GM18519 (cell line): ENCODE results near the gene MCTS1.
A peak's percentile ranks its signal among the peaks of the same experiment; 100 is the strongest.
"Not testable (repeated sequence)": the region's sequence is repeated elsewhere in the genome, so short reads cannot be mapped to it uniquely, and the experiment has no call there.

Experiments
- ATAC-seq: cut with Tn5 transposase; IDR thresholded peaks from one replicate; pipeline ENCODE4 v1.9.1; 2021; ENCODE audit warnings: mild to moderate bottlenecking, moderate library complexity; ENCODE audit not compliant: unreplicated experiment, low FRiP score

The MCTS1 gene

GRCh38 chrX:120625371-120625770 lies 21.5 kb downstream of the MCTS1 start:
- ATAC-seq: no peak

GRCh38 chrX:120629667-120630537 lies 26.0 kb downstream of the MCTS1 start, which contains the start of gene C1GALT1C1:
TSS of gene C1GALT1C1 (minus strand) at chrX:120630054. CDS start at chrX:120627166, 2,888 bp downstream.
- ATAC-seq: peak; percentile 89

GRCh38 chrX:120638619-120639018 lies 34.7 kb downstream of the MCTS1 start:
- ATAC-seq: no peak

GRCh38 chrX:120642871-120643270 lies 39.0 kb downstream of the MCTS1 start:
- no peak for ATAC-seq

GRCh38 chrX:120647127-120647526 lies 43.2 kb downstream of the MCTS1 start:
- ATAC-seq: no peak

GRCh38 chrX:120652256-120652655 lies 48.4 kb downstream of the MCTS1 start:
- ATAC-seq: not testable (repeated sequence)

- ATAC-seq: no peak
Measured at GRCh38 chrX:120653000-120653399, 49.1 kb downstream of the MCTS1 start.

- no peak for ATAC-seq
Measured at GRCh38 chrX:120660637-120661036, 56.7 kb downstream of the MCTS1 start.
